ENCODE measurements around the gene LILRB1.

LILRB1 gene

GRCh38 chr19:54653181-54653809 lies 23.0 kb downstream of the LILRB1 start:
- H3K9me3 ChIP-seq (ENCODE audit: low read depth, low read length) = no peaks in the 10 kb centered on the region
- TF ChIP-seq POLR2AphosphoS5 (IDR thresholded peaks at IDR 0.05; ENCODE audit: borderline replicate concordance, low read depth, low read length) = no peak
- no peak for TF ChIP-seq FOXP2 (optimal IDR thresholded peaks at IDR 0.05; ENCODE audit: control extremely low read depth, extremely low read length, insufficient read depth)
- TF ChIP-seq EZH2 (IDR thresholded peaks at IDR 0.05) = no peak
- DNase-seq (ENCODE audit: low read depth, low spot score) = no peak

GRCh38 chr19:54654447-54655321 lies 24.4 kb downstream of the LILRB1 start:
- Histone ChIP-seq H3K27ac (no peak overlapping the region), H3K9me3 (ENCODE audit: low read depth, low read length) (no peaks in the 10 kb centered on the region), H3K4me3 (no peak overlapping the region), H3K36me3 (ENCODE audit: insufficient read depth, low read length) (no peaks in the 10 kb centered on the region), H3K9ac (ENCODE audit: insufficient read length) (no peak overlapping the region)
- TF ChIP-seq EZH2 (IDR thresholded peaks at IDR 0.05) (no peak), POLR2AphosphoS5 (IDR thresholded peaks at IDR 0.05; ENCODE audit: borderline replicate concordance, low read depth, low read length) (no peak), FOXP2 (optimal IDR thresholded peaks at IDR 0.05; ENCODE audit: control extremely low read depth, extremely low read length, insufficient read depth) (no peak)
- no peak for DNase-seq (ENCODE audit: low read depth, low spot score)

More at GRCh38 chr19:54653181-54653809, 23.0 kb downstream of the LILRB1 start:
- Histone ChIP-seq H3K27ac (no peak overlapping the region), H3K4me3 (no peak overlapping the region), H3K36me3 (ENCODE audit: insufficient read depth, low read length) (no peaks in the 10 kb centered on the region), H3K9ac (ENCODE audit: insufficient read length) (no peak overlapping the region)

- Histone ChIP-seq H3K9me3 (ENCODE audit: low read depth, low read length) (no peaks in the 10 kb centered on the region), H3K36me3 (ENCODE audit: insufficient read depth, low read length) (no peaks in the 10 kb centered on the region), H3K9ac (ENCODE audit: insufficient read length) (no peak overlapping the region), H3K27ac (no peak overlapping the region), H3K4me3 (no peak overlapping the region)
- DNase-seq (ENCODE audit: low read depth, low spot score) = no peak
- TF ChIP-seq POLR2AphosphoS5 (IDR thresholded peaks at IDR 0.05; ENCODE audit: borderline replicate concordance, low read depth, low read length) (no peak), FOXP2 (optimal IDR thresholded peaks at IDR 0.05; ENCODE audit: control extremely low read depth, extremely low read length, insufficient read depth) (no peak)
Observed at GRCh38 chr19:54659300-54659699, 29.0 kb downstream of the LILRB1 start.

GRCh38 chr19:54660306-54660705 lies 30.0 kb downstream of the LILRB1 start:
- no peak for DNase-seq (ENCODE audit: low read depth, low spot score)
- H3K4me3 ChIP-seq = no peak overlapping the region
- no peak overlapping the region for H3K27ac ChIP-seq
- no peaks in the 10 kb centered on the region for H3K9me3 ChIP-seq (ENCODE audit: low read depth, low read length)
- TF ChIP-seq EZH2 (IDR thresholded peaks at IDR 0.05) = no peak
- no peak for TF ChIP-seq FOXP2 (optimal IDR thresholded peaks at IDR 0.05; ENCODE audit: control extremely low read depth, extremely low read length, insufficient read depth)
- TF ChIP-seq POLR2AphosphoS5 (IDR thresholded peaks at IDR 0.05; ENCODE audit: borderline replicate concordance, low read depth, low read length) = no peak
- H3K9ac ChIP-seq (ENCODE audit: insufficient read length) = no peak overlapping the region
- no peaks in the 10 kb centered on the region for H3K36me3 ChIP-seq (ENCODE audit: insufficient read depth, low read length)

- Histone ChIP-seq H3K27ac (no peak overlapping the region), H3K9me3 (ENCODE audit: low read depth, low read length) (no peaks in the 10 kb centered on the region), H3K9ac (ENCODE audit: insufficient read length) (no peak overlapping the region), H3K4me3 (no peak overlapping the region), H3K36me3 (ENCODE audit: insufficient read depth, low read length) (no peaks in the 10 kb centered on the region)
- TF ChIP-seq POLR2AphosphoS5 (IDR thresholded peaks at IDR 0.05; ENCODE audit: borderline replicate concordance, low read depth, low read length) = no peak
- TF ChIP-seq FOXP2 (optimal IDR thresholded peaks at IDR 0.05; ENCODE audit: control extremely low read depth, extremely low read length, insufficient read depth) = no peak
- no peak for TF ChIP-seq EZH2 (IDR thresholded peaks at IDR 0.05)
- no peak for DNase-seq (ENCODE audit: low read depth, low spot score)
Observed at GRCh38 chr19:54660964-54661363, 30.7 kb downstream of the LILRB1 start.

- no peak overlapping the region for H3K4me3 ChIP-seq
- no peak overlapping the region for H3K9ac ChIP-seq (ENCODE audit: insufficient read length)
- no peaks in the 10 kb centered on the region for H3K36me3 ChIP-seq (ENCODE audit: insufficient read depth, low read length)
- no peaks in the 10 kb centered on the region for H3K9me3 ChIP-seq (ENCODE audit: low read depth, low read length)
- H3K27ac ChIP-seq = no peak overlapping the region
- DNase-seq (ENCODE audit: low read depth, low spot score) = no peak
- TF ChIP-seq POLR2AphosphoS5 (IDR thresholded peaks at IDR 0.05; ENCODE audit: borderline replicate concordance, low read depth, low read length) = no peak
- TF ChIP-seq FOXP2 (optimal IDR thresholded peaks at IDR 0.05; ENCODE audit: control extremely low read depth, extremely low read length, insufficient read depth) = no peak
Observed at GRCh38 chr19:54661846-54662481, 31.7 kb downstream of the LILRB1 start.

- no peak within 1 kb of the TSS for H3K9ac ChIP-seq (ENCODE audit: insufficient read length)
- no peak within 1 kb of the TSS for H3K27ac ChIP-seq
- DNase-seq (ENCODE audit: low read depth, low spot score) = no peak
- H3K36me3 ChIP-seq (ENCODE audit: insufficient read depth, low read length) = no peaks in the 10 kb centered on the region
- no peak within 1 kb of the TSS for H3K4me3 ChIP-seq
- TF ChIP-seq FOXP2 (optimal IDR thresholded peaks at IDR 0.05; ENCODE audit: control extremely low read depth, extremely low read length, insufficient read depth) (no peak), EZH2 (IDR thresholded peaks at IDR 0.05) (no peak)
- H3K9me3 ChIP-seq (ENCODE audit: low read depth, low read length) = no peaks in the 10 kb centered on the region
Observed at GRCh38 chr19:54662730-54663129, 32.4 kb downstream of the LILRB1 start, which contains the start of gene LILRB4. Gene LILRB4 (plus strand): TSS chr19:54662985. CDS start chr19:54663034, 49 bp downstream.

GRCh38 chr19:54665530-54665929 lies 35.2 kb downstream of the LILRB1 start:
- Histone ChIP-seq H3K36me3 (ENCODE audit: insufficient read depth, low read length) (no peaks in the 10 kb centered on the region), H3K4me3 (no peak overlapping the region), H3K27ac (no peak overlapping the region), H3K9ac (ENCODE audit: insufficient read length) (no peak overlapping the region), H3K9me3 (ENCODE audit: low read depth, low read length) (no peaks in the 10 kb centered on the region)
- TF ChIP-seq EZH2 (IDR thresholded peaks at IDR 0.05) (no peak), FOXP2 (optimal IDR thresholded peaks at IDR 0.05; ENCODE audit: control extremely low read depth, extremely low read length, insufficient read depth) (no peak), POLR2AphosphoS5 (IDR thresholded peaks at IDR 0.05; ENCODE audit: borderline replicate concordance, low read depth, low read length) (no peak)
- no peak for DNase-seq (ENCODE audit: low read depth, low spot score)

Measured in SK-N-MC (cell line).